EL (cell line): ENCODE measurements around the gene SATB2.
A peak's percentile ranks its signal among the peaks of the same experiment; 100 is the strongest.

Experiments used
- DNase-seq: peaks from one replicate; pipeline ENCODE4 v3.0.0-alpha.2; 2016

The SATB2 gene

DNA sequence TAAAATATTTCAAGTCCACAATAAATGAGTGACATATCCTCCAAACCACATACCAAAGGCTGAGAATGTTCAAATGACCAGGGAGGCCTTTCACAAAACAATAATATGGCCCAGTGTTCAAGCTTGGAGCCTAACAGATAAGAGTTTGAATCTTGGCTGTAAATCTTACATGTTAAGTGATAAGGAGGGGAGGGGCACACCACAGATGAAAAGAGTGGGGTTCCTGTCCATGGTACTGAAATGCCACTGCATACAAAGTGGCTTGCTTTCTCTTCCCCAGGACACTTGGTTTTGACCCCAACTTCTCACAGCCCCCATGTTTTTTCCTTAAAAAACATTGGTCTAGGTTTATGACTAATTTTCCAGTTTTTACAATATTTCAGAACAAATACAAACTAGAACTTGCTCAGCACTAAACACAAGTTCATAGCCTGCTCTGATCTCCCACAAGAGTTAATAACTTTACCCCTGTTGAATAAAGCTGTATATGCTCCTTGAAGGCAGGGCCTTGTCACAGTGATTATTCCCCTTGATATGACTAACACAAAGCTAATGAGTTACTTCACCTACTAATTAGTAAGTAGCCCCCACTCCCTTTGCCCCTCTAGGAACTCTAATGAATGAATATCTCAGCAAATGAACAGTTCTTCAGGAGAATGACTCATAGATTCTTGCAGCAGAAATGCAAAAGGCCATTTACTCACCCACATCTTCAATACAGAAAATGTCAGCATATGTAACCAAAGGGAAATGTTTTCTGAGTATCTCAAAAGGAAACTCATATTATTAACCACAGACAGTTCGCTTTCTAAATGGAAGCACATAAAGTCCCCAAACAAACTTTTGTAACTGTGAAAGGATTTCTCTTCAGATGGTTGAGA lies 142.2 kb downstream of the SATB2 start:
- DNase-seq: peak; percentile 31

- no peak for DNase-seq
Measured at GRCh38 chr2:199312931-199313330, 144.8 kb downstream of the SATB2 start.

DNA sequence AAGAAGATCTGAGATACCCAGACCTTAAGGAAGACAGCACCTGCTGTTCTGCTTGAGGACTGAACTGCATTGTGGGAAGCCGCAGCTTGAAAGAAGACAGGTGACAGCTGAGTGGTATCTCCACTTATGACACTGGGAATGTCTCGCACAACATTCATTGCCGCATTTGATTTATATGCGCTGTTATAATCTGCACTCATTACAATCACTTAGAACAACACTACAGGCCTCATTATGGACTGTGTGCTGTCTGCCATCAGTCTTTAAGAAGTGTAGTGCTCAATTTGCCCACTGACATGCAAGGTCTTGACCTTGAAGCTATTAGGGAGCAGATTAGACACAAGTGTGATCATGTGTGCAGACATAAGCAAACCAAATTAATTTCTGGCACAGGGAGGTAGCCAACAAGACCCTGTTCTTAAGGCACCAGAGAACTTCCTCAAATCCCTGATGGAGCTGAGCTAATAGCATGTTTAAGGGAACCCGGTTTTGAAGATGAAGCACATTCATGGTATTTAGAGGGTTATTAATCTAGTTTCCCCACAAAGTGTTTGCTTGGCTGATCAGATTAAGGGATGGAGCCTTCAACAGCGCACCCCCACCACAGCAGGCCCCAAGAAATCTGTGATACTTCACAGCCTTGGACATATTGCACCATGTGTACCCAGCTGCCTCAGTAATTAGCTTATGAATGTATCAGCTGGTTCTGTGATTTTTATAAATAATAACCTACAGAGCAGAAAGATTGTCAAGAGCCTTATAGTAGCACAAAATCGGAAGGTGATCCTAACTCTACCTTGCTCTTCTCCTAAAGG lies 146.8 kb downstream of the SATB2 start:
- DNase-seq: no peak

DNA sequence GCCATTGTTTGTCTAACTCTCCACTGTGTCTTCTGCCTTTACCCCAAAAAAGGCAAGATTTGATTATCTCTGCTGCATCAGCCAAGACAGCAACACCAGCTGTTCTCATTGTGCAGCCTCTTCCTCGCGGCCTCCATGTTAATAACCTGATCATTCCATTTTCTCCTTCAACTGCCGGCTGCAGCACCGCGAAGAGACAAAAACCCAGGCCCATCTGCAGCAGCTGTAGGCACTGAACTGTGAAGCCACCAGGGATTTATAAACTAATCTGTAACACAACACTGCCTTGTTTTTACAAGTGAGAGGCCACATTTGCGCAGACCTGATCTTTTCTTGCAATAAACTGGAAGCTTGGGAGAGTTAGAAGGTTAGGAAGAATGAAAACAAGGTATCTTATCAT lies 147.8 kb downstream of the SATB2 start:
- no peak for DNase-seq

DNA sequence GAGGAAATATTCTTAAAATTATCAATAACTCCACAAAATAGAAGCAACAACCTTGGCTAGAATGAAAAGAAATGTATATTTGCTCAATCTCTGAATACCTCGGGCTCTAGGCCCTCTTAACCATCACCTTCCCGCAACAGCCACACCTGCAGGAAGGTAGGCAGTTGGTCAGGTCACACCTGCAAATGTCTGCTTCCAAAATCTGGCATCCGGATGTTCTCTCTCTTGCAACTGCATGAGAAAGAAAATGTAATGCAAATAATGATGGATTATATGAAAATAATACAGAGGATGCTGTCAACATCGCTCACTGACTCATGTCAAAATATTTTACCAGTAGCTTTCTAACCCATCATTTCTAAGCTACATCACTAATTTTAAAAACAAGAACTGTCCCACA lies 148.3 kb downstream of the SATB2 start:
- no peak for DNase-seq

- DNase-seq: no peak
Measured at GRCh38 chr2:199308567-199308966, 149.2 kb downstream of the SATB2 start.

DNA sequence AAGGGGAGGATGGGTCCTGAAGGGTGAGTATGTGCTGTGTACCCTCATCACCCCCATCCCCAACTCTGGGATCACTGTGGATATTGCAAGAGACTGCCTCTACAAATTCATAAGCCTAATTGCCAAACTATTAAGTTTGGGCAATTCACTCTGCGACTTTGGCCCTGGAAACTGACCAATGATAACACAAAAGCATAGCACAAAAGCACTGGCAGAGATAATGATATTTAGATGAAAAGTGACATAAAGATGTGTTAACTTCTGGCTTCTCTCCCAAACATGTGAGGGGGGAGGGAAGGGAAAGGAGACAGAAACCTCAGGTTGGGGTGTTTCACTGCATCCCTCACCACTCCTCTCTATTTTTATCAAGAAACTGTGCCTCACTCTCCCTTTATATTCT lies 150.3 kb downstream of the SATB2 start:
- peak; percentile 1 for DNase-seq

DNA sequence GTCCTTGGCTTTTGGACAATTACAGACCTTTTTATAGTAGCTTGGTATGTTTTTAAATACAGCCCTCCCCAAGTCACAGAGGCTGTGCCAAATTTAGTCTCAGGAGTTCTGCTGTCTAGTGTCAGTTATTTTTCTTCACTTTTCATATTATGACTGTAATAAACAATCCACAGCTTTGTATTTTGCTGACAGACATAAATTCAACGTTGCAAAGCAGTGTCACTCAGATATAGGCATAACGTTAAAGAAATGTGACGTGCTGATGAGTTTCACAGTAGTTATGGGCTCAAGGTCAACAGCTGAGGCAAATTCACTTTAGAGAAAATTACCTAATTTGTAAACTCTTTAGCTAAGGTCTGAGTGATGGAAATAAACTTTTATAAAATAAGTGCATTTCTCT lies 151.6 kb downstream of the SATB2 start:
- no peak for DNase-seq

DNA sequence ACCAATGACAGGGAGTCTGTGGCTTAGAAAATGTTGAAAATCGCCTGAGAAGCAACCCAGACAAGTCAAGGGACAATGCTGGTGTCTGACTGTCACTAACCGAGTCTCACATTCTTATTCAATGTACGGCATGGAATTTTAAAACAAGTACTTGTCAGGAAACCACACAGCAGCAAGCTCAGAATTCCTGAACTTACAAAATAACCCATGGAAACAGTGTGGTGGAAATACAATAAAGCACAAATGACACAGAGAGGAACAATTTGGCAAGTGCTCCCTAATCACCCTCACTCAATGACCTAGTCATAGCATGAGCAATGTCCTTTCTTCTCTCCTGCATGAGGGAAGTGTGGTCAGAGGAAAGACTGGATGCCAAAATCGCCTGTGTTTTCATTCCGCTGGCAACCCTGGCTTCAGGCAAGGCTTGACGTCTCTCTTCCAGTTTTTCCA lies 154.0 kb downstream of the SATB2 start:
- peak; percentile 95 for DNase-seq

DNA sequence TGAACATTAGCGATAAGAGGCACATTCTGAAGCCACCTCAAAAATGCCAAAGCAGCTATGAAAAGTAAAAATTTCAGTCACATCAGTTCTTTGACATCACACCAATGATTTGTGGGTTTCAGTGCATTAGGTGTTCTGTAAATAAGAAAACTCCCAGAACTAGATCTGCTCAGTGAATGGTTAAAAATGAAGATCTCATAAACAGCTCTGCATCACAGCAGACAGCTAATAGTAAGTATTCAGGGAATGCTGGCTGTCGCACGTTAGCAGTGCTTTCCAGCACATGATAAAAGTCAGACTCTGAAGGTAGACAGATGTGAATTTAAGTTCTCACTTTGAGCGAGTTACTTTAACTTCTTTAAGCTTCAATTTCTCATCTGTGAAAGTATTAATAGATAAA lies 154.9 kb downstream of the SATB2 start:
- DNase-seq: peak; percentile 26

- no peak for DNase-seq
Measured at GRCh38 chr2:199288424-199288823, 169.3 kb downstream of the SATB2 start.

- DNase-seq: no peak
Measured at GRCh38 chr2:199282309-199282708, 175.4 kb downstream of the SATB2 start.

DNA sequence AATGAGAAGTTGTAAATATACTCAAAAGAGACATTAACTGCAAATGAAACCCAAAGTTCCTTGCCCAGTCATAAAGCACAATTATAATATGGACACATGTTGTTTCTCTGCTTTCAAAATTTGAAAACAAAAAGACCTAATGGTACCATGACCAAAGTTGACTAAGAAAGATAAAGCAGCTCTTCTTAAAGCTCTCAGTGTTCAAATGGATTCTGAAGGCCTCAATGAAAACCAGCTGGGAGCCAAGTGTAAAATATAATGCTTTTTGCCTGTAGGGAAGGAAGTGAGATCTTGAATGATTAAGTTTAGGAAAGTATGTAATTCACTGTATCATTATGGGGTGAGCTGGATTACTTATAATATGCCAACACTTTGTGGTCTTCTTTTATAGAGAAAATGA lies 178.6 kb downstream of the SATB2 start:
- no peak for DNase-seq

DNA sequence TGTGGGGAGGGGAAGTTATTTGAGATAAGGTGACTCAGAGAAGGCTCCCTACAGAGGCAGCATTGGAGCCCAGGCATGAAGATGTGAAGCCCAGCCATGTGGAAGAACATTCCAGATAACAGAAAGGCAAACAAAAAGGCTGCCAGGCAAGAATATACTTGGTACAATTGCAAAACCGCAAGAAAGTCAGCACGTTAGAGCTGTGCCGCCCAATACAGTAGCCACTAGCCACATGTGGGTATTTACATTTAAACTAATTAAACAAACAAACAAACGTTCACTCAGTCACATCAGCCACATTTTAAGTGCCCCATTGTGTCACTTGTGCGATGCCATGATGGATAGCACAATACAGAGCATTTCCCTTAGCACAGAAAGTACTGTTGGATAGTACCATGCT lies 179.6 kb downstream of the SATB2 start:
- peak; percentile 4 for DNase-seq

- peak; percentile 67 for DNase-seq
Measured at GRCh38 chr2:199273042-199273511, 184.7 kb downstream of the SATB2 start.

- no peak for DNase-seq
Measured at GRCh38 chr2:199261936-199262335, 195.8 kb downstream of the SATB2 start.

GRCh38 chr2:199261239-199261638 lies 196.5 kb downstream of the SATB2 start:
- peak; percentile 72 for DNase-seq

GRCh38 chr2:199259671-199260070 lies 198.1 kb downstream of the SATB2 start:
- DNase-seq: no peak

- peak; percentile 2 for DNase-seq
Measured at GRCh38 chr2:199258291-199258690, 199.4 kb downstream of the SATB2 start.

DNA sequence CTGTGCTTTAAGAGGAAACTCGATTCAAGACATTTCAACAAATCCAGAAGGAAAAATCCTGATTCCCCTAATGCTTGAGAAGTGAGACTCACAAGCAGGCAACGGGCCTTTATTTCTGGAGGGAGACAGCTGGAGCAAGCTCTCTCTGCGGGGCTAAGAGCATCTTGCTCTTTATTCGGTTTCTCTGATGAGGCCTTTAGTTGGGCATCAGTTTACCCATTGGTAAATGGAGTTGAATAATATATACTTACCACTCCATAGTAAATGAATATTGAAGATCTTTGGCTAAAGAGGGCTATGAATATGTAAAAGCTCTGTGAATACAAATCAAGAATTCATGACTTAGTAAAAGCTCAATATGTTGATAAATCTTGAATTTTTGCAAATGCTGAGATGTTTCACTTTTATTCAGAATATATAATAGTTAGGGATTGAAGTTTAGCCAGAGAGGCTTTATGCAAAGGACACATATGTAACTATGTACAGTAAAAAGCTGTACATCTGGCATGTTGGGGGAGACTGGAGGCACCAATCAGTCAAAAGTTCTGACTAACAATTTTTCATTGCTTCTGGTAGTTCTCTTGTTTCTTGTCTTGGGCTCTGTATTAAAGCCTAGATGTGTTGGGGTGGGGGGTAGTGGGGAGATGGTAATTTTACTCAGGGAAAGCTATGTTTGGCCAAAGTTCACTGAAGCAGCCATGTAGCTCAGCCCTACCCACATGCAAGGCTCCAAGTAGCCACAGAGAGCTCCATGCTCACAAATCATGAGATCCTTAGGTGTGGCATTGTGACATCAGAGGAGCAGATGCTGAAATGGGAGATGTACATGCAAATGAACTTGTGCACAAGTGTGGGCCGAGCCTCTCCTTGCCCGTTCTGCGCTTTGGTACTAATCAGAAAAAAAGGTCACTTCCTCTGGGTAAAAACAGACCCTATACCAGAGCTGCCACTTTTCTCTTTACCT lies 200.2 kb downstream of the SATB2 start:
- DNase-seq: no peak

- no peak for DNase-seq
Measured at GRCh38 chr2:199230091-199230490, 227.6 kb downstream of the SATB2 start.
